LHCN-M2 (cell line): ENCODE measurements around the gene TNRC6C. TPM values are rescaled to one million over a fixed set of nuclear protein-coding genes. Genes with fewer than 3 reads are reported as not detected.

Experiments
- DNase-seq: peaks from one replicate; pipeline ENCODE4 v3.0.0-alpha.2; 2012; ENCODE audit warnings: low read depth
- total RNA-seq: library from RNA; depleted of rRNA; stranded (reverse); fragments of >200 nt; gene quantifications from 2 replicates; pipeline ENCODE4 v1.2.3, GENCODE V29; 2014

Gene TNRC6C
- total RNA-seq, 1 experiment from 2014 or later: 2.4 TPM

DNA sequence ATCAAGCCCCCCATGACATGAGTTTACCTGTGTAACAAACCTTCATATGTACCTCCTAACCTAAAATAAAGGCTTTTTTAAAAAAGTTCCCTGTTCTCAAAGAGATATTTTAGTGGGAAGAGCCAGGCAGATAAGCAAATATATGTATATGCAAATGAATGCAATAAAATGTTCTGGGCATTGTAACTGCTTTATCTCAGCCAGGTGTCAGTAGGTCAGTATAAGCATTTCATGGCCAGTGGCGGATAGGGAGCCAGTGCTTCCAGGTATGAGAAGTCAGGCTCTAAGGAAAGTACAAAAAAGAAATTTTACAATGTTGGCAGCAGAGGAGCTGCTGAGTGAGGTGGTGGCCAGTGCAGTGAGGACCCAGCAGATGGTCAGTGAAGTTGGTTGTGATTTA lies 53.9 kb downstream of the TNRC6C start:
- no peak for DNase-seq

DNA sequence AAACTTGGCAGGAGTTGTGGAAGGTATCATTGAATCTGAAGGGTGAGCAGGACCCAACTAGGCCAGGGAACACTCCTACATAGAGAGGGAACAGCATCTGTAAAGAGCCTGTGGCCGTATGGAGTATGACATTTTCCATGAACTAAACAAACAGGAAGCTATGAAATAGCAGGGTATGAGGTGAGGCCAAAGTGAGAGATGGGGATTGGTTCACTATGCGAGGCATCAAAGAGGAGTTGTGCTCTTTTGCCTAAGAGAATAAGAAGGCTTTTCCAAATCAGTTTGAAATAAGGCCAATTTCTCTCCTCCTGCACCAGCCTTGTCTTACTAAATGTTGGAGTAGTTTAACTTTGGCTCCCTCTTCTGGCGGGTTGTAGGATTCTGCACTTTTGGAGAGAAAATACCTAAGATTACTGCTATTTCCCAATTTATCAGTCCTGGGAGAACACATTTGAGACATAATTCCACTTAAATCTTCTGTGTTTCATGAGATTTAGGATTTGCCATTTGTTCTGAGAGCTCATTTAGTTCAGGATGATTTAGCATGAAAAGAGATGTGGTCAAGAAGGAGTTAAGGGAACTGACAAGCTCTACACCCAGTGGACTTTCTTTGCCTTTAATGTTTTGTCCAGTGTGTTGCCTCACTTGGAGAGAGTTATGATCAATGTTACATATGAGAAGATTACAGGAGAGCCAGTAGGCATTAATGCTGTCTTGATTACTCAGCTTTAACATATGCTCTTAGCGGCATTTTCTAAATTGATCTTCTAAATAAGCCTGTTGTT lies 55.4 kb downstream of the TNRC6C start:
- peak; percentile 60 for DNase-seq

DNA sequence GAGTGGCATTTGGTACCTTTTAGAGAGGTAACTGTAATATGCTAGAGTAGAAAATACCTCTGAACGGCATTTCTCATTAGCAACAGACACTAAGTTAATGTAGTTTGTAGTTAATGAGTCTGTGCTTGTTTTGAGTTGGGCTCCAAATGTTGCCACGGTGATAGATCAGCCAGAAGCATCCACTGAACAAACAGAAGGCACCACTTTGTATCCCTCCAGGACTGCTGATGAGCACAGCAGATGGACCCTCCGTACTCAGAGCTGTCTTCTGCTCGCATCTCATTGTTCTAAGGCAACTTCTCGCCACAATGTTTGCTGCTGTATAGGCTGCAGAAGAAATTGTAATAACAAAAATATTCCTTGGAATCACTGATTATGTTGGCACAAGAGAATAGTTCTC lies 56.1 kb downstream of the TNRC6C start:
- no peak for DNase-seq

DNA sequence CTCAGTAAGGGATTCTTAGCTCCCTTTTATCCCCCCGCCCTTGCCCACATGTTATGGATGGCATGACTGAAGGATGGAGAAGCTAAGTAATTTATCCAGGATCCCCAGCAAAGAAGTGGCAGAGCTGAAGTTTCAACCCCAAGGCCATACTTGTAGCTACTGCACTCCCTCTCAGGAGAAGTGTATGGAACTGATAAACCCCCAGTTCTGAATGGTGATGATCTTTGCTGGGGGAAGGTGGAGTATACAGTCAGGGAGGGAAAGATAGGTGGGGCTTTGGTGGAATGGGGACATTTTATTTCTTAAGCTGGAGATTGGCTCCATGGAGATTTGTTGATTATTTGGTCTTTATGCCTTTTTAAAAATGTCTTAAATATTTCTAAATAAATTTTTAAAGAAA lies 58.3 kb downstream of the TNRC6C start:
- DNase-seq: no peak

DNA sequence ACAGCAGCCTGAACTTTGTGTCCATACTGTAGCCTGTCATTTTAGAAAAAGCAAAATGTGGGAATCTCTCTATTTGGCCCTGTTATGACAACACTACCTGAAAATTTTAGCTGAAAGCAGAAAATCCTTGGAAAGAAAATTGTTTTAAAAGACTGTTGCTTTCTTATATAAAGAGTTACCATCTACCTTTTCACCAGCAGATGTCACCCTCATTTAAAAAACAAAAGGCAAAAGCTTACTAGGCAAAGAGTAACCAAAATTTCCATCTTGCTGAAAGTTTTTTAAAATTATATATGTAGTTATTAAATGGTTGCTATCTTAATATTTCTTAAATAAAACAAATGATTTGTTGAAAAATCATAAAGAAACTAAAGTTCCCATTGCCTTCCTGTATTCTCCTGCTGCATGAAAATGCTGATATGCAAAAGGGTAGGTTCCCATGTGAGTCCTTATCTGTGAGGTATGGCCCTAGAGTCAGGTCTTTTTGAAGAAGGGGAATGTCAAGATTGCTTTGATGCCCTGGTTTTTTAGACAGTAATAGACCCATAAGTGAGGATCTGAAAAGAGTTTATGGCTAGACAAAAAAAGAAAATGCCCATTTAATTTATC lies 61.0 kb downstream of the TNRC6C start:
- DNase-seq: peak; percentile 40

DNA sequence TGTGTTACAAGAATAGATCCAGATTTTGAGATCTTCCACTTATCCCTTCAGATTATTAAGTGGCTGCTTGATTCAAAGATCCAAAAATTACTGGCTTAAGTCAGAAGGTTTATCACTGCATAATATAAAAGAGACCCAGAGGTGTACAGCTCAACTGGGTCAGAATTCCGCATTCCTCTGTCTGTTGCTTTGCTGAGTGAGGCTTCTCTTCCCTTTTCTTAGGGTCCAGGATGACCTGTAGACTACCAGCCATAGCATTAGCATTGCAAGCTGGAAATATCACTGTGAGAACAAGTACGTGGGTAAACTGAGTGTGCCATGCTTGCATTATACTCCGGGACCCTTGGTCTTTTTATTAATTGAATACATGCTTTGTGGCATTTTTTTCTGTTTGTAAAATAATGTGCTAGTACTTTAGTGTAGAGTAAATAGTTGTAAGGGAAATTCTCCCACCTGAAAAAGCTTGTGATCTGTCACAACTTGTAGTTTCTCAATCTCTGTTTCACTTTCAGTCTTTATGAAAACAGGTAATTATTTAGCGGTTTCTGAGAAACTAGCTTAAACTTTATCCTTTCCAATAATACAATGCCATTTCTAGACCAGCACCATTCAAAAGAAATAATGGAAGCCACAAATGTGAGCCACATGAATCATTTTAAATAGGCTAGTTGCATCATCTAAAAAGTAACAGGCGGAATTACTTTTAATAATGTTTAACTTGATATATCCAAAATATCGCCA lies 61.6 kb downstream of the TNRC6C start:
- no peak for DNase-seq

DNA sequence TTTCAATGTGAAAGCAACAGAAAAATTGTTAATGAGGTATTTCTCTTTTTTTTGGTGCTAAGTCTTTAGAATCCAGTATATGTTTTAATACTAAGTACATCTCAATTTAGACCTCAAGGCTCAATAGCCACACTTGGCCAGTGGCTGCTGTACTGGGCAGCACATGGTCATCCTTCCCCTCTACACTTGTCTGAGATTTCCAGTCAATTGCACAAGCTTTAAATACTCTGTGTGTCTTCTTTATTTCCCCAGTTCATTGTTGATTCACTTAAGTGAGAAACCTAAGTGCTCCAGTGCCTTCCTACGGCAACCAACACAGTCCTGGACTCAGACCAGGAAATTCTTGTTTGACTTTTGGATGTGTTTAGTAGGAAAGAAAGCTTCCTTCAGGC lies 62.2 kb downstream of the TNRC6C start:
- DNase-seq: no peak

DNA sequence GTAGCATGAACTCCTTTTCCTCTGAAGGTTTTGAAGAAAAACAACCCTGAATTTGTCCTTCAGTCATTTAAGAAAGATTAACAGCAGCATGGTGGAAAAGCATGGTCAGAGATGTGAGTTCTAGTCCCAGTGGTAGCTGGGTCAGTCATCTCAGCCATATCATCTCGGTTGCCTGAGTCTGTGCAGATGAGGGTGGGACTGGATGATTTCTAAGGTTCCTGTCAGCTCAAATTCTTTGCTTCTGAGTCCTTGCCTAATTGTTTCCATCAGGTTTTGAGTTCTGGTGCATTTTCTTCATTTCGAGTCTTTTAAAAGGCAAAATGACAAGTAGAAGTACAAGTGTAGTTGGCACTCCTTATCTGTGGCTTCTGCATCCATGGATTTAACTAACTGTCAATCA lies 63.9 kb downstream of the TNRC6C start:
- DNase-seq: no peak

DNA sequence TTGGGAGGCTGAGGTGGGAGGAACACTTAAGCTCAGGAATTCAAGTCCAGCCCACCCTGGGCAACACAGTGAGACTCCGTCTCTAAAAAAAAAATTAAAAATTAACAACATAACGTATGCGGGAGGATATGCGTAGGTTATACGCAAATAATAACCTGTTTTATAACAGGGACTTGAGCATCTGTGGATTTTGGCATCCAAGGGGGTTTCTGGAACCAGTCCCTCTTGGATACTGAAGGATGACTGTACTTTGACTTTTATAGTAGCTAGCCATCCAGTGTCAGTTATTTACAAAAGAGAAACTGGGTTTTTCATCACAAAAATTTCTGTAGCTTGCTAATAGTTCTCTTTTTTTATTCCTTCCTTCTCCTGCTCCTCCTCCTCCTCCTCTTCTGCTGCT lies 64.5 kb downstream of the TNRC6C start:
- no peak for DNase-seq

DNA sequence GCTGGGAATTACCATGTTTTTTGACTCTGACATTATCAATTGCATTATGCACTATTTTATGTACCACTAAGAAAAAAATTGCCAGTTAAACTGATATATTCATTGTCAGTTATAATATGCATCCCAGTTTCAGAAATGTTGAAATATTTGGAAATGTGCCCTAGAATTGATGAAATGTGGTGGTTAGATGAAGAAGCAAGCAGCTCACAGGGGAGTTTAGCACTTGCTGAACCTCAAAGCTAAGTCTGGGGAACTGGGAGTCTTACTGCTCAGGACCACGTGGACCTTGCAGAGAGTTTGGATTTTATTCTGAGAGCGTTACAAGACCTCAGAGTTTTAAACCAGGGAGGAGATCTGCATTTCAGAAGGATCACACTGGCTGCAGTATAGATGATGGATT lies 67.9 kb downstream of the TNRC6C start:
- DNase-seq: no peak

DNA sequence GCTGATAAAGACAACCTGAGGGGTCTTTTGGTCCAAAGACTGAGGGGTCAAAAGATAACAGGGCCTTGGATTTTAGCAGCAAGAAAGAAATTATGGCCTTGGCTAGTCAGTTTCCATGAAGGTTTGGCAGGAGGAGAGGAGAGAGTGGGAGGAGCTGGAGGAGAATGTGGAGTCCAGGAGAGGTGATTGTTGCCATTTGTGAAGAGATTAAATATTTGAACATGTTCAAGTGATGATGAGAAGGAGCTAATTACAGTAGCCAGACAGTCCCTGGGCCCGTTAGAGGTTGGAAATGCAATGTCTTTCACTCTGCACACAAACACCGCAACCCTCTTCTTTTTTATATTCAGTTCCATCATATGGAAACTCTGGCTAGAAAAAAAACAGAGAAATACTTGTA lies 68.6 kb downstream of the TNRC6C start:
- DNase-seq: no peak

DNA sequence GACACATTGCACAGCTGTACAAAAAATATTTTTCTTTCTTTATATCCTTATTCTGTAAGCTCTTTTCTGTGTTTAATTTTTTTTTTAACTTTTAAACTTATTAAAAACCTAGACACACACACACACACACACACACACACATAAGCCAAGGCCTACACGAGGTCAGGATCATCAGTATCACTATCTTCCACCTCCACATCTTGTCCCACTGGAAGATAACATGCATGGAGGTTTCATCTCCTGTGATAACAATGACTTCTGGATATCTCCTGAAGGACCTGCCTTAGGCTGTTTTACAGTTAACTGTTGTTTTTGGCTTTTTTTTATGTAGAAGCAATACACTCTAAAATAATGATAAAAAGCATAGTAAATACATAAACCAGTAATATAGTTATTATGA lies 71.2 kb downstream of the TNRC6C start:
- no peak for DNase-seq

DNA sequence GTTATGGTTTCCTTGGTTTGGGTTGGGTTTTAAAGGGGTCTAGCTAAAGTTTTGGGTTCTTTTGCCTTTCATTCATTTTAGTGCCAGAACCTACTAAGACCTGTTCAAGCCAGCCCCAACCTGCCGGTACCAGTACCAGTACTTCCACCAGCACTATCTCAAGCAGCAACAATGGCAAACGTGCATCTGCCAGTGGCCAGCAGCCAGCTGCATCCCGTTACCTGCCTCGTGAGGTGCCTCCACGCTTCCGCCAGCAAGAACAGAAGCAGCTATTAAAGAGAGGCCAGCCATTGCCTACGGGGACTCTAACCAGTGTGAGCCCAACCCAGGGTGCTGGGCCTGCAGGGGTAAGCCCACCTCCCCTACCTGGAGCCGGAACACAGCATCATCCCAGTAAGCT lies 72.9 kb downstream of the TNRC6C start:
- no peak for DNase-seq

DNA sequence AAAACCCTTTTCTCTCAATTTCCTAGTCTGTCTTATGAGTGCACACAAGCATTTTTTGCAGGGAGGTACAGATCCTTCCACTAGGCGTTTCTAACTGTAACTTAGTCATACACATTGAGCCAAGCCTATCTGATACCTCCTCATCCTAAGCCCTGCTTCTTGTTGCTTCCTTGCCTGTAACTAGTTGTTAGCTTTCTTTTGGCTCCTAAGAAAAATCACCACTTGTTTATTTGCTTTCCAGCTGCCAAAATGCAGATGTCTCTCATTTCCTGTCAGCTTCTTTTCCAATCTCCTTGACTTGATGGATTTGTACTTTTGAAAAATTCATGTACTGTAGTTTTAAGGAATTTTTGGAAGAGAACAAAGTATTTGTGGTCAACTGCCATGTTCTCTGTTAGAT lies 73.7 kb downstream of the TNRC6C start:
- DNase-seq: peak; percentile 45

DNA sequence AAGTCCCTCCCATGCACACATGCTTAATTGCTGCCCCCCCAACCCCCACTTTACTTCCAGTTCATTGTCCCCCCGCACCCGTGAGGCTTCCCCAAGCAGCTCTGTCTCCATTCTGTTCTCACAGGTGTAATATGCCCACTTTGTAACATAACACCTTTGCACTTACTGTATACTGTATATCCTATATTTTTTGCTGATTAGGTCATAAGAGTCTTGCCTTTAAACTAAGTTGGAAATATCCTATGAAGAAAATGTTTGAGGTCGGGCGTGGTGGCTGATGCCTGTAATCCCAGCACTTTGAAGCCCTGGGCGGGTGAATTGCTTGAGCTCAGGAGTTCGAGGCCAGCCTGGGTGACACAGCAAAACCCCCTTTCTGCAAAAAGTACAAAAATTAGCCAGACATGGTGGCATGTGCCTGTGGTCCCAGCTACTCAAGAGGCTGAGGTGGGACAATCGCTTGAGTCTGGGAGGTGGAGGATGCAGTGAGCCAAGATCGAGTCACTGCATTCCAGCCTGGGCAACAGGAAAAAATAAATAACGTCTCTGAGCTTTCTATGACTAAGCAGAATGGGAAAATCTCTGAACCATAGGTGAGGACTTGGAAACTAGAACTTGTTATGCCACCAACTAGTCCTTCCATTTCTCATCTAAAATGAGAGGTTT lies 76.1 kb downstream of the TNRC6C start:
- DNase-seq: peak; percentile 47

DNA sequence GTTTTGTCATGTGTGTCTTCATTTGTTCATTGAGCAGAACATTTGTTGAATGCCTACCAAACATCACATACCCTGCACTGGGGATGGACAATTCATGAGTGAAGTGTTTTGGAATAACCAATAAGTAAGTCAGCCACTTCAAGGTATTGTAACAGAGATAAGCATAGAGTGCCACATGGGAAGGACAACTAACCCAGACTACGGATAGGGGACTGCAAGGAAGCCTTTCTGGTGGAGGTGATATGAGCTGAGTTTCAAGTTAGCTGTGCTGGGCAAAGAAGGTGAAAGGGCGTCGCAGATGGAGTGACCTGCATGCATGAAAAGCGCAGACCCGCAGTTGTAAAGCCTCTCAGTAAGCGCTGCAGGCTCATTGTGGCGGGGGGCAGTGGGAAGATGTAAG lies 78.8 kb downstream of the TNRC6C start:
- DNase-seq: no peak

DNA sequence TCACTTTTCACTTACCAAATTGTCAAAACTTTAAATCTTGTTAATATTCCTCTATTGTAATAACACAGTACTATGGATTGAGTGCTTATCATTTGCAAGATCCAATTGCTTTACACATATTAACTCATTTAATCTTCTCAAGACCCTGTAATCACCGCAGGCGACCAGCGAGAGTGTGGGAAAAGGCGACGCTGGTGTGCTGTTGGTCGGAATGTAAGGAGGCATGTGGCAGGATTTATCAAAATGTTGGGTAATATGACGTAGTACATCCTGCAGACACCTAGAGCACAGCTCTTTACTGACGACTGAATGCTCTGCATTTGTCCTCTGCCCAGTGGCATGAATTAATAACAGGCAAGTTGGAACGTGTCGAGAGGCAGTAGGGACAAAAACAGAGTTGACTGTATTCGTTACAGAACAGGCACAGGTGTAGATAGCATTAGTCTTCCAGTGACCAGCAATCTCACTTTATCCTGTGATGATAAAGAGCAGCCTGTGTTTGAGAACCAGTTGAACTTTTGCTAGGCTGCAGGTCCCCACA lies 80.3 kb downstream of the TNRC6C start:
- DNase-seq: no peak

DNA sequence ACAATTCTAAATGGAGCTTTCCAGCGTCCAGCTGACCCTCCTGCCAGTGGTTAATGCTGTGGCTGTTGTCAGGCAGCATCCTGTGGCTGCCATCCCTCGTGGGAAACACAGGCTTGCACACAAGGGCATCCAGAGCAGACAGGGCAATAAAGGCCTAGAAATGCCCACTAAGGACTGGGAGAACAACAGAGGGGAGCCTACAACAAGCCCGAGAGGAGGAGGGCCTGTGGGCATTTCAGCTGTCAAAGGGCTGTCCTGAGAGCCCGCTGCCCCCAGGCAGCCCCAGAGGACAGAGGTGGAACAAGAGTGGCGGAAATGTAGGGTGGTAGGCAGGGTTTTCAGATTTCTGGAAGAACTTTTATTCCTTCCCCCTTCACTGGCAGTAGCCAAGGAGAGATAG lies 81.1 kb downstream of the TNRC6C start:
- DNase-seq: no peak

DNA sequence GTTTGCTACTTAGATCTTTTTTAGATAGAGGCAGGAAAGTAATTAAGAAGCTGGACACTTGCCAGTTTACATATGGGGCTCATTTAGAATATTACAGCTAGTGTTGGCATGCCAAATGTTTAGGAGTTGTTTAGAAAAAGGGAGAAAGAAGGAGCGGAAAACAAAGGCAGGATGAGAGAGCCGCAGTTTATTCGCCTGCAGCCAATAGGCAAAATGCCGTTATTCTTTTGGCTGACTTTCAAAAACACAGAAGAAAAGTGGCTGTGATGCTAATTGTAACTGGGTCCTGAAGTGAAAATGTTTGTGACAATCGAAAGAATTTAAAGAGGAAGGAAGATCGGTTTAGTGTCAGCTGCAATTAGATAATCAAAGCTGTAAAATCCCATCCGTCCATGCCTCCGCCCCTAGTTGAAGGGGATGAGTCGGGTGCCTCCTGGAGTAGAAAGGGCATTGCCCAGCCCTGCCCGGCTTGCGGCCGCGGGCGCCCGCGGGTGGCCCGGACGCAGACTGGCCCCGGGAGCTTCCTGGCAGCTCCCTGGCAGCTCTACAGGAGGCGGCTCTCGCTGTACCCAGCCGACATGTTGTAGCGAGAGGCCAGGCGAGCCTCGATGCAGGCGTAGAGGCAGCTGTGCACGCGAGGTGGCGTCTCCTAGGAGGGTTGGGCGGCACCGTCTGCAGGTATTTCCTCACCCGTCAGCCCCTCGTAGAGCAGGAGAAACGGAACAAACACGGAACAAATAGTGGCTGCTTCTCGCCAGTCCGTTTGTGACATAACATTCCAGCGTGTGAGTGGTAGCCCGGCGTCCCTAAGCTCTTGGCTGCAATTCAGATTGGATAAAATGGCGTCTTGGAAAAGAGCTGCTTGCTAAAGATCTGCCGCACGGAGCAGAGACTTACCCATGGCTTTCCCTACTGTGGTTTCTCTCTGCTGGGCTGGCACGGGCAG lies 82.2 kb downstream of the TNRC6C start:
- peak; percentile 64 for DNase-seq

DNA sequence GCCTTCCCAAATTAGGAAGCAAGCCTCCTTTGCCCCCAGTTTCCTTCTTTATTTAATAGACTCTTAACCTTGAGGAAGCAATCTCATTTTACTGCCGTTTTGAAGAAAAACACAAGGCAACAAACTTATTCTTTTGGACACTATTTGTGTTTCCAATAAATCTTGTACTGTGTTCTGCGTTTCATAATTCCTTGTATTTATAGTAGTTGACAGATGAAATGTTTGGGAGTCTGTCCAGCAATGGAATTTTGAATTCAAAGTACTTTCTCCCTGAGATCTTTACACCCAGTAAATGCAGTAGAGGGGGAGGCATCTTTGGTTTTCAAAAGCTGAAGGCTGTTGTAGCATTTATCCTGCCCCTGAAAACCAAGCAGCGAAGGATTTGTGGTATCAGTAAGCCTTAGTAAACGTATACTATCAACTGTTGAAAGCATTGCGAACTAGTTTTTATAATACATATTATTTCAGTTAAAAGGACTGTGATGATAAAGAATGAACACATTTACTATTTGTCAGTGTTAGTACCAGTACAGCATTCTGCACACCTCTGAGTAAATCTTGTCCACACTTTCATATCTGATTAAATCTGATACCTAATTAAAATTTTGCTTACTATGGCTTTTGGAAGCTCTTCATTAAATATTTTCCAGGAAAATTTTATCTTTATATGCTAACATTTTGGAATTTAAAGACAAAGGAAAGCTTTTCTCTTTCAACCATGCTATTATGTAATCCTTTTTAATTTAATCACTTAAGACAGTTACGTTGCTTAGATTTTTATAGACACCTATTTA lies 83.1 kb downstream of the TNRC6C start:
- no peak for DNase-seq
